Activated gamma-delta T cell (primary cell): Measurements from ENCODE around the gene BEND5.

Source experiments
- DNase-seq: peaks from one replicate; lab custom pipeline; 2025; lab: John Stamatoyannopoulos, UW

The BEND5 gene

DNA sequence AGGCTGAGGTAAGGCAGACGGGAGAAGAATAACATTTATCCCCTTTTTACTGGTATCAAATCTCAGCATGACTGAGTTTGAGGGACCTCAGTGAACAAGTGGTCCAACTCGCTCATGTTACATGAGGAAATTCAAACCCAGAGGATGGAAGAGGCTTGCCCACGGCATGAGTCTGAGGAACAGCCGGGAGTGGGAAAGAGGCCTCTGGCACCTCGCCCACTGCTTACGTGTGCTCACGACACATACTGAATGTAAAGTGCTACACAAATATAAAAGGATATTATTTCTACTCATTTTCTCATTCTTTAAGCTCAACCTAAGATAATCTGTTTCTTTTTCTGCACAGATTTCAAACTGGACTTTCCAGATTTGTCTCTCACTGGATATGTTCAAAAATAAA lies 14.7 kb downstream of the BEND5 start:
- no peak for DNase-seq

DNA sequence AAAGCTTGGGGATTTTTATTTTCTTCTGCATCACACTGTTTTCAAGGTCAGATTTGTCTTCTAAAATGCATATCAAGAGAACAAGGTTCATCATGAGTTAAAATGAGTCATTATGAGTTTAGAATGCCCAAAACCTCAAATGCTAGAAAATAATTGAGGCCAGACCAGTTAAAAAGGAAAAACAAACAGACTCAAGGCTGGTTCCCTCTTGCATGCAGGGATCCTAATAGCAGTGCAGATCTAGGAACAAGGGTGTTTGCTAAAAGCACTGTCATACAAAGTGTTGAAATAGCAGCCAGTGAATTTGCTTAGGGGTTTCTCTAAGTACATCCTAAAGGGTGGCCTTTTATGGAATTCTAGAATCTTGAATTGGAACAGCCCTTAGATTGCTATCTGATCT lies 15.3 kb downstream of the BEND5 start:
- DNase-seq, result no peak

DNA sequence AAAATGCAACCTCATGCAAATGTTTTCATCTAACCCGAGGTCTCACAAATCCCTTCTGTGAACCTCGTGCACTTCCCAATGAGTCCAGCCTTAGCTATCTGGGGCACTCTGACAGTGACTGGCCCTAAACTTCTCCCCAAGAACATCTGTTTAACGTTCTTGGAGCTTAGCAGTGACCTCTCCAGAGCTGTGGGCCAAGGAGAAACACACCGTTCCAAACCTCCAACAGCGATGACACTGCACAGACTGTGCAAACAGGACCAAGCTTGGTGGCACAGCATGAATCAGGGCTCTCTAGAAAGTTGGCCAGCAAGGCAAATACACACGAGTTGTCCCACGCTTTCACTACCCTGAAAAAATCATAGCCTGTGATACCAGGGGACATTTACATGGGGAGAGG lies 15.8 kb downstream of the BEND5 start:
- no peak for DNase-seq

DNA sequence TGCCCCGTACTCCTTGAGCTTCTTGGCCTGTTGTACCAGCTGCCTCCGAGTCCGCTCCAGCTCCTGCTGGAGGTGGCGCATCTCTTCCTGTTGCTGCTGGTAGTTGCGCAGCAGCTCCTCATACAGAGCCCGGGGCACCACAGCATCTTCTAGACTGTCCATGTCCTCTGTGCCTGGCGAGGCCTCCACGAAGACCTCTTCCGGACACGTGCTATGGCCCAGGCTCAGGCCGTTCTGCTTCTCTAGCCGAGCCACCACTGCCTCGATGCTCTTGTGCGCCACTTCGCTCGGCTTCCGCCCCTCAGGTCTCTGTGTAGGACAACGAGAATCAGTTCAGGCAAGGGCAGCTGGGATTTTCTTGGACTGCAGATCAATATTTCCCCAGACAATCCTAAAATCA lies 17.7 kb downstream of the BEND5 start:
- no peak for DNase-seq

DNA sequence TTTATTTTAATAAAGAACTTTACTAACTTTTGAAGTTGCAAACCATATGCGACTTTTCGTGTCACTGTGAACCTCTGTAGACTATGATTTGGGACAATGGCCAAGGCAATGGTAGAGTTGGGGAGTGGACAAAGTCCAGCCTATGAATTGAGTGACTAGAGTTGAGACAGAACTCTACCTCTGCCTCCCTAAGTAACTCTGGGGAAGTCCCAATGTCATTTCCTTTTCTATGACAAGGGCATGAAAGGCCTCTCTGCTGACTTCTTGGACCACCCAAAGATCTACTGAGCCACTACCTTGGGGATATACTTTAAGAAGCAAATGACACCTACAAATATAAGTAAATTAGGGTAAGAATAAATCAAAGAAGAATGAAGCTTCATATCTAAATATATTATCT lies 19.3 kb downstream of the BEND5 start:
- DNase-seq, result no peak

DNA sequence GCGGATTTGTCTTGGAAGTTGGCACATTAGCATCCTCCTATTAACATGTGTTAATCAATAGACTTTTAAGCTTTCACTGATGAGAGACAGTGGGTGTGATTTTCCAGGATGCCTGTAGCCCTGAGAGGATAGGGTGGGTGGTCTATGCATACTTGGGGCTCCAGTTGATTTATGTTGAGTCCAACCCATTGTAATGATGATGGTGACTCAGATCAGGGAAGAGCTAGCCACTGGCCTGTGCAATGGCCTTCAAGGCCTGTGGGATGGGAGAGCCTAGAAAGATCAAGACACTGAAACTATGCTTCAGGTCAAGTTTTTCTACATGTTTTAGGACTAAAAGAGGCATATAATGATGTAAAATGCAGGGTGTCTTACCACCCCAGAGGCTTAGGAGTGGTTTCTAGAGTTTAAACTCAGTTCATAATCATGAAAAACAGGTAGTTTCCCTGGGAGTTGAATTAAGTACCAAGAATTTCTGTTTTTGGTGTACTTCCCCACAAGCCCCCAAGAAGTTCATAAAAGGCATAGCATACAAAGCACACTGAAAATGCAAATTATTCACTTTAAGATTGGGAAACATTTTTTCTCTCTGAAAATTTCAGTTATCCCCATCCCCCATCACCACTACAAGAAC lies 19.9 kb downstream of the BEND5 start:
- no peak for DNase-seq

DNA sequence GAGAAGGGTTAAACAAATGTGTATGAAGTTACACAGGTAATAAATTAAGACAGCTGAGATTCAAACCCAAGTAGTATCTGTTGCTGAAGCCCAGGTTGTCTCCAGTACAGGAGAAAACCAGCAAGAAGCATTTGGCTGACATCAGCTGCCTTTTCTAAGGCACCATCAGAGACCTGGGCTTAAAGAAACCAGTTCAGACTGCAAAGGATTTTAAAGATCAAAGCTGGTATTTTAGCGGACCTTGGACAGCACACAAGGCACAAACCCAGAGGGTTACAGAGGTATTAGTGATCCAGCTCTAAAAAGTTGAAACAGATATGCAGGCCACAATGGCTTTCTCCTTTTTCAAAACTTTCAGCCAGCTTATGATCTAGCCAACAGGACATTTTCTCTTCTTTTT lies 23.4 kb downstream of the BEND5 start:
- no peak for DNase-seq

DNA sequence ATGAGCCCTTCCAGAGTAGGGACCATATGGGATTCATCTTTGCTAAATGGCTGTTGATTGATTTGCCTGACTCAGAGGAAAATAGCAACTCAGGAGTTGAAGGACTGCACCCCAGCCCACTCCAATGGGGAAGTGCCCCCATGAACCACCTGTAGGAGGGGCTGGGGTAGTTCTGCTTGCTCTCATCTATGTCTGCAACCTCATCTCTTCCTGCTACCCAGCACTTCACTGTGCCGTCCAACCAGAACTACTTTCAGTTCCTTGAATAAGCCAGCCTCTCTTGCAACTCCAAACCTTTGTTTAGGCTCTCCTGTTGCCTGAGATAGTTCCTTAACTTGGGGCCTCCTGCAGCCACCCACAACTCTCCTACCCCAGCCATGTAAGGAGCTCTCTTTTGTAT lies 26.6 kb downstream of the BEND5 start:
- DNase-seq, result no peak

DNA sequence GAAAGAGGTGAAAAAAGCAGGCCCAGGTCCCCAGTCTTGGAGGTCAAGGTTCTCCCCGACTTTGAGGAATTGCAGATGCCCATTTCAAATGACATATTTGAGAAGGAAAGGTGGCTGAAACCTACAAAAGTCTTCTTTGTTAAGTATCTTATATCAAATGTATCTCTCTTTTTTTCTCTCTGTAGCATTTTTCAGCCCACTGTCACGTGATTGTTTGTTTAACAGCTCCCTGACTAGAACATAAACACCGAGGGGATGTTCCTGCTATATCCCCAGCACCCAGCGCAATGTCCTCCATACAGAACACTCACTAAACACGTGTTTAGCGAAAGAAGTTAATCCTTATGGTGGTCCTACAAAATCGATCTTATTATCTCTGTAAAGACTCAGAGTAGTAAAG lies 27.6 kb downstream of the BEND5 start:
- DNase-seq, result no peak

DNA sequence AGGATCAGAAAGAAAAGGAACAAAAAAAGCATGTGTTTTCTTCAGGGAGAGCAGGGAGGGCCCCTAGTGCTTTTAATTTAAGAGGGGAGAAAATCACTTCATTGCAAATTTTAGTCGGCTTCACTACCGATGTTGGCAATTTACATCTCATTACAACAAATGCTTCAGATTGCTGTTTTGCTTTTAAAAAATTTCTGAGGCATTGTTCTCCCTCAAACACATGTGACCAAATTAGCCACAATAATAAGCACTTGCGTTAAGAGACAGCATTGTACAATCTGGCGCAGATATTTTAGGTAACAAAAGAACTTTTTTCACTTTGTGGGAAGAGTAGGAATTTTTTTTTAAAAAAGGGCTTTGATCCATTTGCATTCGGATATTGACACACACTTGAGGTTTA lies 29.8 kb downstream of the BEND5 start:
- DNase-seq, result no peak

DNA sequence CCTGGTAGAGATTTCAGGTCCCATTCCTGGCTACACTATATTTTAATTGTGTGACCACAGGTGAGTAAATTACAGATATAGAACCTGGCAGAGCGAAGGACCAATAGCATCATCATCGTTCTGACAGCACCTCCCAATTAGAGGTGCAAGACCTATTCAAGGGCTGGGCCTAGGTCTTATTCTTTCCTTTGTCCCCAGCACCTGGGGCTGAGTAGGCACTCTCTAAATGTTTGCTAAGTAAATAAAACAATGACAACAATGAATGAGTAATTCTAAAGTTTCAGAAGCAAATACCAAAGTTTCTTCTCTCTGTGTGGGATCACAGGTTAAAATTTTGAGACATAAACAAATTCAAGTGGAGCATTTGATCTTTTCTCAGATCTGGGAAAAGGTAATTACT lies 32.7 kb downstream of the BEND5 start:
- no peak for DNase-seq

DNA sequence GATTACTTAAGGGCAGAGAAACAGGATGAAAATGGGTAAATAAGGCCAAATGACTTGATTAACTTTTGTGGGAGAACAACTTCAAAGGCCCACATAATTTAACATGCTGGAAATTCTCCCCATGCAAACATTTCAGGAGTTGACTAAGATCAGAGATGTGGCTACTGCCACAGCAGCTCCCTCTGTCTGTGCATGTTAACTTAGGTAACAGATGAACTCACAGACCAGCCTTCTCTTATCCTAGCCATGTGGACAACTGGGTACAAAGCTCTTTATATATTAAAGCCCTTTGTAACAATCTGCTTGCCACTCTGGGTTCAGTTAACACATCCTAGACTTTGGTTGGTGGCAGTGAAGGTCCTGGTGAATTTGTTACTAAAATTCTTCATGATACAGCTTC lies 33.2 kb downstream of the BEND5 start:
- no peak for DNase-seq

DNA sequence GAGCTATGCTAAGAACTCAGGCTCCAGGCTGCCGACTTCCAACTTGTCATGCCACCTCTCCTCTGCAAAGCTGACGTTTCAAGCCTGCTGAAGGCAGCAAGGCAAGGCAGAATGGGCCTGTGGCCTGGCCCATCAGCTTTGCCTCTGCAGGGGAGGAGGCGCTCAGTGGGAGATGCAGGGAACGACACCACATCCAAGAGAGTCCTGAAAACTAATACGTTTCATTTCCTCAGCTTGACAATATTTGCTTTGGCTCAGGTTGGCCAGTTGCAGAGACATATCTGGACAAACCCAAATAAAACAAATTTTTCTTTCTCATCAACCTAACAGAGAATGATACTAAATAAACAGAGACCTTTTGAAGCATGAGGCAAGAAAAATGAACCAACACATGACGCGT lies 35.3 kb downstream of the BEND5 start:
- DNase-seq, result no peak

DNA sequence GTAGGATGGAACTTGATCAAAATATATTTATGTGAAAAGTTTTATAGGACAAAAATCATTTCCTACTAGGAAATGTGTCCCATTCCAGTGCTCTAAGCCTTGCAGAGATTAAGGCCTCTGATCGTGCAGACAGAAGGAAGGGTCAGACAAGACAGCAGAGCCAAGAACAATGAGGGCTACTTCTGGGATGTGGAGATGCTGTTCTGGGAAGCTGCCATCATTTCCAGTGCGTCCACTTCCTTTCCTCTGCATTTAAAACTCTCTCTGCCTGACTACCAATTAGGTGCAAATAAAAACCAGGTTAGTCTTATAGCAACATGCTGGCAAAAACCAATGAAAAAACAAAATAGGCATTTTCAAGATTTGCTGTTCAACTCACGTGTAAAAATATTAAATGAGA lies 36.1 kb downstream of the BEND5 start:
- DNase-seq, result no peak

DNA sequence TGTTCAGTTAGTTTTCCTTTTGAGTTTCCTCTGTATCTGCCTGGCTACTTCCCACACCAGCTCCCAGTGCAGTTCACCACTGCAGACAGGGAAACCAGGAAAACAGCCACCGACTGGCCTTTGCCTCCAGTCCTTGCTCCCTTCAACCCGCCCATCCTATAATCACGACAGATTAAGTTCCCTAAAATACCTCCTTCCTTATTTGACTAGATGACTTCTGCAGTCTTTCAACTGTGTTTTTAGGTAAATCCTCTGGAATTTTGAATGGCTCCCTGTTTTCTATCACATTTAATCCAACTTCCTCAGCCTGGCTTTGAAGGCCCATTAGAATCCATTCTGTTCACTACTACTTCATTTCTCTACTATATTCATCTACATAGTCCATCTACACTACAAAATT lies 37.6 kb downstream of the BEND5 start:
- DNase-seq, result no peak

DNA sequence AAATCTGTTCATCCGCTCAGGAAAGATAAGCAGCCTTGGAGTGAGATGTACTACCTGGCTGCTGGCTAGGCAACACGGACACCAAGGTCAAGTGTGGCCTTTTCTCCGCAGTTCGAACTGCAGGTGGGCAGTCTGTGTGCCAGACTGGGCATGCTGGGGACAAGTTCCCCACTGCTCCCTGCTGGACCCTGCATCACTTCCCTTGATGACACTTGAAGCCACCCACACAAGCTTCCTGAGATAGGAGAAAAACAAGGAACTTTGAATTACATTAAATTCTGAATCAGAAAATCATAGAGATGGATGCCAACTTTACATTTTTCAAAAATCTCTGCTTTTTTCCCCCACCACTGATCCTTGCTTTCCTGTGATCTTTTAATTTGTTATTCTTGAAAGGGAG lies 38.3 kb downstream of the BEND5 start:
- no peak for DNase-seq

DNA sequence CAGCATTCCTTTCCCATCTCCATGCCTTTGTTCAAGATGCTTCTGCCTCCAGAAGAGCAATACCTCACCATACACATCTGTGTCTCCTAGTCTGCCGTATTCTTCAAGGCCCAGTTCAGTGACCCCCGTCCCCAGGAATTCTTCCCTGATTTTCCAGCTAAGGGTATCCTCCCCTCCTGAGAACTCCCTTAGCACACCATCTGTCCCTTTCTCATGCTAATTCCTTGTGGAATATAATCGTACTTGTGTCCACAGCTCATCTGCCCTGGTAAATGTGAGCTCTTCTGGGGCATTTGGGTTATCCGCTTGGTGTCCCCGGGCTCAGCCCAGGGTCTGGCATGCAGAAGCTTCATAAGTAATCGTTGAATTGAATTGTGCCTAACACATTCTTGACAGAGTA lies 40.9 kb downstream of the BEND5 start:
- DNase-seq, result no peak

DNA sequence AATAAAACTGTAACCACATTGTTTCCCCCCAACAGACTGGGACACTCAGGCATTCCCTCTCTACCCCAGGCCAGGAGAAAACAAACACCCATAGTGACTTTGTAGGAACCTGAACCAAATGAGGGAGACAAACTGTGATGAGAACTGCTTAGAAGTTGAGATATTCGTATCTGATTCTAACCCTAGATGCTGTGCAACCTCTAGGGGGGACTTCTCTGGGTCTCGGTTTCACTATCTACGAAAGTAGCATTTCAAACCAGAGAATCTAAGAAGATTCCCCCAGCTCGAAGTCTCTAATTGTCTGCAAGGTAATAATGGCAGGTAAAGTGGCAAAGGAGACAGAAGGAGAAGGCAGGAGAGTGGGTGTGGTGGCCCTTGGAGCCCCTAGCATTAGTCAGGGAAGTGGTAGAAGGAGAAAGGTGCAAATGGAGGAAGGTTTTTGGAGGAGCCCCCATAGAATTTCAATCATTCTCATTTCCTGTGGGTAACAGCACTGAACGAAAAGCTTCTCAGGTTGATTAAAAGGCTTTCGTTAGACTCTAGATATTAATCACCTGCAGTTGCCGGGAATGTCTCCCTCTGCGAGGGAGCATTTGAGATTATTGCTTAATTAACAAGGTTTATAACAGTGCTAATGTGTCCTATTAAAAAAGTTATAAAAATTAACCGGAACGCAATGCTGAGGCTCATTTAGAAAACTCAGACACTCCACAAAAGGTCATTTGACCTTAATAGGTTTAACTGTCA lies 46.4 kb downstream of the BEND5 start:
- DNase-seq, result no peak

DNA sequence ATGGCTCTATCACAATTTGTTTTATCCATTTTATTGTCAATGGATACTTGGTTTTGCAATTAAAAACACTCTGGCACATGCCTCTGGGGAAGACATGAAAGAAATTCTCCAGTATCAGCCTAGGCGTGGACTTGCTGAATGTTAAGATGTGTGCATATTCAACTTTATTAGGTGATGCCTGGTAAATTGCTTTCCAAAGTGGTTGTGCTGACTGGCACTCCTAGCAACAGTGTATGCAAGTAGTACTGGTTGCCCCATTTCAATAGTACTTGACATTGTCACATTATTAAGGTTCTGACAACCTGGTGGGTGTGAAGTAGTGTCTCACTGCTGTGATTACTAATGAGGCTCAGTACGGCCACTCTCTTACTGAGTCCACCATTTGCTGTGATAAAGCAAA lies 48.1 kb downstream of the BEND5 start:
- DNase-seq, result no peak

DNA sequence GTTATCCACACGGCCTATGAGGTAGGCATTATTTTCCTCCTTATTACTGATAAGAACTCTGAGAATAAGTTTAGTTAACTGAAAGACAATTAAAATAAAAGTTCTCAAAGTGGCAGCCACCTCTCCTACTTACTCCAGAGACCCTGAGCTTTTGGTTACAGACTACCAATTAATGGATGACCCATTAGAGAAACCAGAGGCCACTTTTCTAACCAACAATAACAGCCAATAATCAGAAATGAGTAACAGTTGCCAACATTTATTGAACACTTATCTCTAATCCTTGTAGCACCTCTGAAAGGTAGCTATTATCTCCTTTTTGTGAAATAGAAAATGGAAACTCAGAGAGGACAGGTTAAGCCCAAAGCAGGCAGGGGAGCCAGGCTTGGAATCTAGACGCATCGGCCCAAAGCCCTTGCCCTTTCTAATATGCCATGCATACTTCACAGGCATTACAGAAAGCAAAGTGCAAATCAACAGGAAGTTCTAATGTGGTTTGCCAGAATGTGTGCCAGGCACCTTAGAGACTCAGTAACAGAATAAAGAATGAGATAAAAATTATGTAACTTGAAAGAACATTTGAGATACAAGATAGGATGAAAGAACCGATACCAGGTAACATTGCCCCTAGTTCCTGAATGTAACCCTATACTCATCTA lies 50.0 kb downstream of the BEND5 start:
- no peak for DNase-seq

DNA sequence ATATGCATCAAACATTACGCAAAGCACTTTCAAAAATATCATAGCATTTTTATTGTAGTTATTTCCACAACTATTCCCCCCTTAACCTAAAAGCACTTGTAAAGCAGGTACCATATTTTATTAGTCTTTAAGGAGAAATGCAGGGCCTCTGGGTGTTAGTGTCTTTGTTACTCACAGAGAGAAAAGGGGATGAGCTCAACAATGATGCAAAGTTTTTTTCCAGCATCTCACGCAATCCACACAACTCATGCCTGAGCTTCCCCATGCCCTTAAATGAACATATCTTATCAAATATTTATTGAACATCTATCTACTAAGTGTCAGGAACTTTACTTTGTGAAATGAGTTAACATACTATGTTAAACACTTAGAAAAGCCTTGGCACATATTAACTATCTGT lies 50.6 kb downstream of the BEND5 start:
- DNase-seq, result no peak

DNA sequence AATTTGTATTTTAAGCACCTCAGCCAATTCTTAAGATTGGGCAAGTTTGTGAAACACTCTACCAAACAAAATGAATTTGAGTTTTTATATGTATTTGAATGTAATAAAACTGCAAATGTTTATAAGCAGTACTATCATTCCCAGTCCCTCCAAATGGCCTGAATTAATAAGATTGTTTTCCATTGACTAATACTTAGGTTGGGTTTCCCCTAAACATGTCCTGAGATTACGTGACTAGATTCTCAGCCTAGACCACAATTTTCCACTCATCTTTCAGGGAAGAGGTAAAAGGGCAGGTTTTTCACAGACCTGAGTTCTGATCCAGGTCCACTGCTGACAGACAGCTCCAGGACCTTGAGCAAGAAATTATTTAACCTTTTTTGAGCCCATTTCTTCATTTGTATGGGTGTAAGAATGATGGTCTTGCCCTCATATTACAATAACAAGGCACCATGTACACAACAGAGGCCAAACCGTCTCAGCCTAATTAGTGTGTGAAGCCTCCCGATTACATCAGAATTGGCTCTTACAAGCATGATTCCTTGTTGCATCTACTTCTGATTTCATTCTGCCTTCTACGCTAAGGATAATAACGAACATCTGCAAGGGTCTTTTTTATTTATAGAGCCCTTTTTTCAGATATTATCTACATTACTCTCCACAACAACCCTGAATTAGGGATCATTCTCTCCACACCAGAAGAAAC lies 51.2 kb downstream of the BEND5 start:
- no peak for DNase-seq

DNA sequence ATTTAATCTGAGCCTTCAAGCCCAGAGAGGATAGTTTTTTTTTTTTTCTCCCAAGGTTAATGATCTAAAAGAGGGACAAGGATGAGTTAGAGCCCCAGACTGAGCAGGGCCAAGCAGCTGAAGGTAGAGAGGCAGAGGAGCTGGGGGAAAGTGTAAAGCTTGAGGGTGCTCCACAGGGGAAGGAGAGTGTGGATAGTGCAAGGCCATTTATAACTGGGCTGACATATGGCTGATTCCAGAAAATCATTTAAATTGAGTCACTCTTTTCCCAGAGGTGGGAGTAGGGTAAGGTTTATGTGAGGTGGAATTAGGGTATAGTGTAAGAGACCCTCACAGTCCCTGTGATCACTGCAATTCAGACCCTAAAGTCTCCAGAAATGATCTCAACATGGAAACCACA lies 55.8 kb downstream of the BEND5 start:
- DNase-seq, result no peak
